ENCODE results near the gene C3orf22. TPM values are rescaled to one million over a fixed set of nuclear protein-coding genes. Genes with fewer than 3 reads are reported as not detected.

C3orf22 gene
- total RNA-seq, 1 donor from 2014 or later, result not detected

DNA sequence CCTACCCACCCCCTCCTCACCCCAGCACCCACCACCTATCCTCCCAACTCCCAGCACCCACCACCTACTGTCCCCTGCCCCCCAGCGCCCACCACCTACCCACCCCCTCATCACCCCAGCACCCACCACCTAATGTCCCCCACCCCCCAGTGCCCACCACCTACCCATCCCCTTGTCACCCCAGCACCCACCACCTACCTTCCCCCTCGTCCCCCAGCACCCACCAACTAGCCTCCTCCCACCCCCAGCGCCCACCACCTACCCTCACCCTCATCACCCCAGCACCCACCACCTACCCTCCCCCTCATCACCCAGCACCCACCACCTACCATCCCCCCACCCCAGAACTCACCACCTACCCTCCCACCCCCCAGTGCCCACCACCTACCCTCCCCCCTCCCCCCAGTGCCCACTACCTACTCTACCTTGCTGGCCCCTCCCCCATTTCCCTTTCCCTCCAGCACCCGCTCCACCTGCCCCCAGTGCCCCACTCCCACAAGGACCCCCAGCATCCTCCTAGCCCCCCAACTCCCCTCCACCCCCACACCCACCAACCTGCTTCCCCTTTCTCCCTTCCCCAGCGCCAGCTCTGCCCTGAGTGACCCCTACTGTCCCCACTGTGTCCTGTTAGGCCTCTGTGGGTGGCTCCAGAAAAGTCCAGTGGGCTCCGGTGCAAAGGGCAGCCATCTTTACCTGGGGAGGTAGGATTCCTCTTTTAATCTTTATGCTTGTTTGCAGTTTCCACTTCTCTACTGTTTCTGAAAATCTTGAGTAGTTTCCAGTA lies 42.4 kb downstream of the C3orf22 start:
- intact Hi-C loops (cut with DNase I), result no loop called here

DNA sequence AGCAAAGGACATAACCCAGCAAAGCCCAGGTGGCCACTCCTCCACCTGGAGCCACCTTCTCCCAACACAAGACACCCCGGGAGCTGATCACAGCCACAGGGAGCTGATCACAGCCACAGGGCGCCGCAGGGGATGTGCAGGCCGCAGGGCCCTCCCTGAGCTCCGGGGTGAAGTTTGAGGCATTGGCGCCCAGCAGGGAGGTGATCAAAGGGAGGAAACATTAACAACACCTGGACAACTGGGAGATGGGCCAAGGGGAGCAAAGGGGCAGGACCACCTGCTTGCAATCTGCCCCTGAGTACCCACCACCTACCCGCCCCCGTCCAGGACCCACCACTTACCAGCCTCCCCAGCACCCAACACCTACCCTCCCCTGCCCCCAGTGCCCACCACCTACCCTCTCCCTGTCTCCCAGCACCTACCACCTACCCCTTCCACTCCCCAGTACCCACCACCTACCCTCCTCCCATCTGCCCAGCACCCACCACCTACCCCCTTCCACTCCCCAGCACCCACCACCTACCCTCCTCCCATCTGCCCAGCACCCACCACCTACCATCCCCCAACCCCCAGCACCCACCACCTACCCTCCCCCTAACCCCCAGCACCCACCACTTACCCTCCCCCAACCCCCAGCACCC lies 43.5 kb downstream of the C3orf22 start:
- H3K9me3 ChIP-seq, result no peaks in the 10 kb centered on the region
- no peak overlapping the region for H3K4me3 ChIP-seq
- intact Hi-C loops (cut with DNase I), result no loop called here
- H3K27me3 ChIP-seq (ENCODE audit: low read depth), result peaks cover 4% of the 10 kb centered on the region
- ATAC-seq (no peak), DNase-seq (peak; percentile 29)
- TF ChIP-seq, protein P1, sequence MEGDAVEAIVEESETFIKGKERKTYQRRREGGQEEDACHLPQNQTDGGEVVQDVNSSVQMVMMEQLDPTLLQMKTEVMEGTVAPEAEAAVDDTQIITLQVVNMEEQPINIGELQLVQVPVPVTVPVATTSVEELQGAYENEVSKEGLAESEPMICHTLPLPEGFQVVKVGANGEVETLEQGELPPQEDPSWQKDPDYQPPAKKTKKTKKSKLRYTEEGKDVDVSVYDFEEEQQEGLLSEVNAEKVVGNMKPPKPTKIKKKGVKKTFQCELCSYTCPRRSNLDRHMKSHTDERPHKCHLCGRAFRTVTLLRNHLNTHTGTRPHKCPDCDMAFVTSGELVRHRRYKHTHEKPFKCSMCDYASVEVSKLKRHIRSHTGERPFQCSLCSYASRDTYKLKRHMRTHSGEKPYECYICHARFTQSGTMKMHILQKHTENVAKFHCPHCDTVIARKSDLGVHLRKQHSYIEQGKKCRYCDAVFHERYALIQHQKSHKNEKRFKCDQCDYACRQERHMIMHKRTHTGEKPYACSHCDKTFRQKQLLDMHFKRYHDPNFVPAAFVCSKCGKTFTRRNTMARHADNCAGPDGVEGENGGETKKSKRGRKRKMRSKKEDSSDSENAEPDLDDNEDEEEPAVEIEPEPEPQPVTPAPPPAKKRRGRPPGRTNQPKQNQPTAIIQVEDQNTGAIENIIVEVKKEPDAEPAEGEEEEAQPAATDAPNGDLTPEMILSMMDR (IDR thresholded peaks at IDR 0.05), result no peak
- no peaks in the 10 kb centered on the region for H3K36me3 ChIP-seq
- H3K4me1 ChIP-seq, result no peaks in the 10 kb centered on the region
- no peak overlapping the region for H3K27ac ChIP-seq

More for the DNA sequence above, 42.4 kb downstream of the C3orf22 start:
- Histone ChIP-seq H3K4me3 (no peak overlapping the region), H3K9me3 (no peaks in the 10 kb centered on the region), H3K36me3 (no peaks in the 10 kb centered on the region), H3K4me1 (no peaks in the 10 kb centered on the region), H3K27ac (no peak overlapping the region), H3K27me3 (ENCODE audit: low read depth) (peaks cover 4% of the 10 kb centered on the region)
- no peak for DNase-seq
- TF ChIP-seq, protein P1 (IDR thresholded peaks at IDR 0.05), result no peak
- ATAC-seq, result no peak

GRCh38 chr3:126514161-126514560 lies 44.6 kb downstream of the C3orf22 start:
- Histone ChIP-seq H3K4me1 (no peaks in the 10 kb centered on the region), H3K27me3 (ENCODE audit: low read depth) (peaks cover 4% of the 10 kb centered on the region), H3K36me3 (no peaks in the 10 kb centered on the region), H3K9me3 (no peaks in the 10 kb centered on the region), H3K4me3 (no peak overlapping the region), H3K27ac (no peak overlapping the region)
- intact Hi-C loops (cut with DNase I), result no loop called here
- TF ChIP-seq, protein P1 (IDR thresholded peaks at IDR 0.05), result no peak
- ATAC-seq (no peak), DNase-seq (no peak)

DNA sequence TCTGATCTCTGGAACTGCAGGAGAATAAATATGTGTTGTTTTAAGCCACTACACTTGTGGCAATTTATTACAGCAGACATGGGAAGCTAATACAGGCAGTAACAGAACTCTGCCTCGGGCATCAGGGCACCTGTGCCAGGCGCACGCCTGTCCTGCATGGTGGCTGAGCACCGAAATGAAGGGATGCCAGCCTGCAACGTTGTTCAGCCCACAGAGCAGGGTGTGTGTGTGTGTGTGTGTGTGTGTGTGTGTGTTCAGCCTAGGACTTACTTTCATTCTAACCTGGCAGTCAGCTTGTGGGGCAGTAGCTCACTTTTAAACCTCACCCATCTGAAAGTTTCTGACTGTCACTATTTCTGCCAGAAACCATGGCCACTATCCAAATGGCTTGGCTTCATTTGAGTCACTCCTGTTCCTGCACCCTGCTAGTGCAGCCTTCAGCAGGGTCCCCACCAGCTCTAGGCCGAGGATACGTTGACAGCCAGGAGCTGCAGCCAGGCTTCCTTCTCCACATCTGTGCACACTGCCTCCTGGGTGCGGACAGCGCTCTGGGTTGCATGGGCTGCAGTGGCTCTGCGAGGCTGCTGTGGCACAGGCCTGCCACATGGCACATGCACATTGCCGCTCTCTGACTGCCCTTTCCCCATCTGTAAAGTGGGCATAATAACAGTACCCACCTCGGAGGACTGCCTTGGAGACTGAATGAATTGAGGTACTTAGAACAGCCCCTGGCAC lies 45.6 kb downstream of the C3orf22 start:
- no peak overlapping the region for H3K27ac ChIP-seq
- H3K9me3 ChIP-seq, result no peaks in the 10 kb centered on the region
- peaks cover 4% of the 10 kb centered on the region for H3K27me3 ChIP-seq (ENCODE audit: low read depth)
- no peaks in the 10 kb centered on the region for H3K4me1 ChIP-seq
- TF ChIP-seq, protein P1 (IDR thresholded peaks at IDR 0.05), result no peak
- DNase-seq (peak; percentile 34), ATAC-seq (no peak)
- H3K36me3 ChIP-seq, result no peaks in the 10 kb centered on the region
- no peak overlapping the region for H3K4me3 ChIP-seq
- intact Hi-C loops (cut with DNase I), result no loop called here

DNA sequence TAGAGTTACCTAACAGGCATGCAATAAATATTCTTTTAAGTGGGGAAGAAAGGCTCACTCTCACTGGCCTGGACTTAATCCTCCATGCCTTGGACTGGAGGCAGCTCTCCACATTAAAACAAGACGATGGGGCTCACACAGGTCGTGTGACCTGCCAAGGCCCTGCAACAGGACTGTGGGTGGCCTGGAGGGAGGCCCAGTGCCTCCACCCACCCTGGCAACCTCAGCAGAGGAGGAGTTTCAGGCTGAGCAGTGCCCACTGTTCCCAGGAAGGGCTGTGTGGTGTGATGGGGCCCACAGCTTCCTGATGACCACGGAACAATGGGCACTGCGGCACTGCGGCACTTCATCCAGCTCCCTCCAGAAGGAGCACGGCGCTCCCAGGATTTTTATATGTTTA lies 46.7 kb downstream of the C3orf22 start:
- no peaks in the 10 kb centered on the region for H3K4me1 ChIP-seq
- DNase-seq, result peak; percentile 20
- no peak overlapping the region for H3K4me3 ChIP-seq
- H3K27me3 ChIP-seq (ENCODE audit: low read depth), result peaks cover 2% of the 10 kb centered on the region
- H3K36me3 ChIP-seq, result no peaks in the 10 kb centered on the region
- no peak for ATAC-seq
- intact Hi-C loops (cut with DNase I), result no loop called here
- no peaks in the 10 kb centered on the region for H3K9me3 ChIP-seq
- no peak overlapping the region for H3K27ac ChIP-seq
- TF ChIP-seq, protein P1 (IDR thresholded peaks at IDR 0.05), result no peak
